Central memory CD8-positive, alpha-beta T cell (primary cell): Measurements from ENCODE around the gene GTF2I.
"Not testable (repeated sequence)": the region's sequence is repeated elsewhere in the genome, so short reads cannot be mapped to it uniquely, and the experiment has no call there.

ENCODE experiments used
- ATAC-seq: fragments of 150-1000 bp; cut with Tn5 transposase; replicated peaks from 2 replicates; pipeline ENCODE4 v1.10.0; 2022; ENCODE audit warnings: mild to moderate bottlenecking, moderate FRiP score, moderate number of reproducible peaks; ENCODE audit not compliant: poor library complexity, severe bottlenecking; ENCODE audit errors: extremely low read depth
- DNase-seq, 2 donors: peaks; one replicate each; pipeline ENCODE4 v3.0.0; 2021; ENCODE audit warnings: low spot score in 2 of 2
- H3K27ac Mint-ChIP-seq: one replicate; pipeline ENCODE4 v1.8.0; 2022; ENCODE audit warnings: low read depth, mild to moderate bottlenecking, moderate library complexity, mixed read lengths
- H3K27me3 Mint-ChIP-seq: one replicate; pipeline ENCODE4 v1.8.0; 2022; ENCODE audit warnings: mixed read lengths
- H3K36me3 Mint-ChIP-seq: one replicate; pipeline ENCODE4 v1.8.0; 2022; ENCODE audit warnings: mild to moderate bottlenecking, moderate library complexity, mixed read lengths; ENCODE audit not compliant: insufficient read depth
- H3K4me1 Mint-ChIP-seq: one replicate; pipeline ENCODE4 v1.8.0; 2022; ENCODE audit warnings: mixed read lengths
- H3K4me3 Mint-ChIP-seq: one replicate; pipeline ENCODE4 v1.8.0; 2022; ENCODE audit warnings: mild to moderate bottlenecking, moderate library complexity, mixed read lengths
- H3K9me3 Mint-ChIP-seq: one replicate; pipeline ENCODE4 v1.8.0; 2022; ENCODE audit warnings: mixed read lengths

Gene GTF2I

GRCh38 chr7:74661836-74662794, 4.6 kb downstream of the GTF2I start:
- Mint-ChIP-seq H3K4me1 (peaks cover 32% of the 10 kb centered on the region), H3K4me3 (peak overlapping the region; percentile 88), H3K36me3 (peaks cover 36% of the 10 kb centered on the region)
- not testable (repeated sequence) for H3K27ac Mint-ChIP-seq, H3K9me3 Mint-ChIP-seq, H3K27me3 Mint-ChIP-seq, DNase-seq, ATAC-seq

- H3K9me3 Mint-ChIP-seq, result no peaks in the 10 kb centered on the region
- H3K27me3 Mint-ChIP-seq, result no peaks in the 10 kb centered on the region
- peaks cover 20% of the 10 kb centered on the region for H3K36me3 Mint-ChIP-seq
- peaks cover 34% of the 10 kb centered on the region for H3K4me1 Mint-ChIP-seq
- no peak for DNase-seq
- H3K27ac Mint-ChIP-seq, result no peak overlapping the region
- ATAC-seq, result no peak
- H3K4me3 Mint-ChIP-seq, result no peak overlapping the region
Observed at GRCh38 chr7:74665296-74665938, 7.9 kb downstream of the GTF2I start.

GRCh38 chr7:74667013-74667412, 9.5 kb downstream of the GTF2I start:
- not testable (repeated sequence) for H3K9me3 Mint-ChIP-seq, ATAC-seq, DNase-seq, H3K4me3 Mint-ChIP-seq, H3K27me3 Mint-ChIP-seq, H3K27ac Mint-ChIP-seq
- Mint-ChIP-seq H3K4me1 (peaks cover 24% of the 10 kb centered on the region), H3K36me3 (peaks cover 21% of the 10 kb centered on the region)

GRCh38 chr7:74667520-74667919, 10.0 kb downstream of the GTF2I start:
- not testable (repeated sequence) for DNase-seq, H3K27me3 Mint-ChIP-seq, H3K4me3 Mint-ChIP-seq, H3K9me3 Mint-ChIP-seq, ATAC-seq, H3K27ac Mint-ChIP-seq
- Mint-ChIP-seq H3K36me3 (peaks cover 21% of the 10 kb centered on the region), H3K4me1 (peaks cover 24% of the 10 kb centered on the region)

GRCh38 chr7:74671602-74672001, 14.1 kb downstream of the GTF2I start:
- Mint-ChIP-seq H3K36me3 (peaks cover 8% of the 10 kb centered on the region), H3K4me1 (peaks cover 18% of the 10 kb centered on the region), H3K9me3 (no peaks in the 10 kb centered on the region), H3K27ac (no peak overlapping the region), H3K27me3 (no peaks in the 10 kb centered on the region), H3K4me3 (no peak overlapping the region)
- no peak for ATAC-seq
- DNase-seq, result no peak

- Mint-ChIP-seq H3K4me1 (peaks cover 13% of the 10 kb centered on the region), H3K27me3 (no peaks in the 10 kb centered on the region), H3K36me3 (peaks cover 9% of the 10 kb centered on the region), H3K9me3 (no peaks in the 10 kb centered on the region), H3K4me3 (no peak overlapping the region), H3K27ac (no peak overlapping the region)
- ATAC-seq, result no peak
- DNase-seq, result no peak
Observed at GRCh38 chr7:74672343-74672915, 14.9 kb downstream of the GTF2I start.

GRCh38 chr7:74674166-74674565, 16.6 kb downstream of the GTF2I start:
- H3K27ac Mint-ChIP-seq, result no peak overlapping the region
- peaks cover 10% of the 10 kb centered on the region for H3K36me3 Mint-ChIP-seq
- no peak overlapping the region for H3K4me3 Mint-ChIP-seq
- no peaks in the 10 kb centered on the region for H3K27me3 Mint-ChIP-seq
- DNase-seq (no peak), ATAC-seq (no peak)
- peaks cover 5% of the 10 kb centered on the region for H3K4me1 Mint-ChIP-seq
- no peaks in the 10 kb centered on the region for H3K9me3 Mint-ChIP-seq

GRCh38 chr7:74682829-74683228, 25.3 kb downstream of the GTF2I start:
- H3K27ac Mint-ChIP-seq, result peak overlapping the region; percentile 5
- DNase-seq (no peak), ATAC-seq (no peak)
- no peaks in the 10 kb centered on the region for H3K9me3 Mint-ChIP-seq
- no peaks in the 10 kb centered on the region for H3K27me3 Mint-ChIP-seq
- H3K4me3 Mint-ChIP-seq, result no peak overlapping the region
- peaks cover 33% of the 10 kb centered on the region for H3K4me1 Mint-ChIP-seq
- H3K36me3 Mint-ChIP-seq, result peaks cover 6% of the 10 kb centered on the region

GRCh38 chr7:74683799-74684198, 26.3 kb downstream of the GTF2I start:
- H3K9me3 Mint-ChIP-seq, result no peaks in the 10 kb centered on the region
- no peak overlapping the region for H3K27ac Mint-ChIP-seq
- peaks cover 9% of the 10 kb centered on the region for H3K36me3 Mint-ChIP-seq
- H3K4me1 Mint-ChIP-seq, result peaks cover 33% of the 10 kb centered on the region
- no peaks in the 10 kb centered on the region for H3K27me3 Mint-ChIP-seq
- no peak overlapping the region for H3K4me3 Mint-ChIP-seq
- DNase-seq (no peak), ATAC-seq (no peak)

GRCh38 chr7:74684473-74684872, 27.0 kb downstream of the GTF2I start:
- ATAC-seq (no peak), DNase-seq (no peak)
- no peak overlapping the region for H3K4me3 Mint-ChIP-seq
- H3K27me3 Mint-ChIP-seq, result no peaks in the 10 kb centered on the region
- no peak overlapping the region for H3K27ac Mint-ChIP-seq
- no peaks in the 10 kb centered on the region for H3K9me3 Mint-ChIP-seq
- peaks cover 33% of the 10 kb centered on the region for H3K4me1 Mint-ChIP-seq
- H3K36me3 Mint-ChIP-seq, result peaks cover 12% of the 10 kb centered on the region

GRCh38 chr7:74684921-74685320, 27.4 kb downstream of the GTF2I start:
- ATAC-seq (no peak), DNase-seq (no peak)
- H3K36me3 Mint-ChIP-seq, result peaks cover 17% of the 10 kb centered on the region
- no peaks in the 10 kb centered on the region for H3K27me3 Mint-ChIP-seq
- no peaks in the 10 kb centered on the region for H3K9me3 Mint-ChIP-seq
- peak overlapping the region; percentile 29 for H3K27ac Mint-ChIP-seq
- H3K4me1 Mint-ChIP-seq, result peaks cover 33% of the 10 kb centered on the region
- H3K4me3 Mint-ChIP-seq, result no peak overlapping the region

- peaks cover 53% of the 10 kb centered on the region for H3K36me3 Mint-ChIP-seq
- H3K4me1 Mint-ChIP-seq, result peaks cover 17% of the 10 kb centered on the region
- DNase-seq (no peak), ATAC-seq (no peak)
- no peaks in the 10 kb centered on the region for H3K27me3 Mint-ChIP-seq
- no peaks in the 10 kb centered on the region for H3K9me3 Mint-ChIP-seq
- no peak overlapping the region for H3K4me3 Mint-ChIP-seq
- H3K27ac Mint-ChIP-seq, result no peak overlapping the region
Observed at GRCh38 chr7:74690474-74690873, 33.0 kb downstream of the GTF2I start.
